SU-DHL-6 (cell line): Measurements from ENCODE around the gene RPTOR.

ENCODE experiments used
- CTCF ChIP-seq: fragments of 200-600 bp; sonication (generic); IDR thresholded peaks from one replicate; pipeline ENCODE4 v1.5.1; 2017; ENCODE audit warnings: antibody characterized with exemption, mild to moderate bottlenecking, low read length, moderate library complexity; ENCODE audit not compliant: insufficient read depth, poor library complexity, severe bottlenecking
- EZH2phosphoT487 ChIP-seq: fragments of 200-600 bp; sonication (generic), shearing (Covaris generic); conservative IDR thresholded peaks from 2 replicates; pipeline ENCODE4 v1.6.1; 2018; ENCODE audit warnings: mild to moderate bottlenecking, antibody characterized with exemption, low read length, moderate library complexity, mixed read lengths

DNA sequence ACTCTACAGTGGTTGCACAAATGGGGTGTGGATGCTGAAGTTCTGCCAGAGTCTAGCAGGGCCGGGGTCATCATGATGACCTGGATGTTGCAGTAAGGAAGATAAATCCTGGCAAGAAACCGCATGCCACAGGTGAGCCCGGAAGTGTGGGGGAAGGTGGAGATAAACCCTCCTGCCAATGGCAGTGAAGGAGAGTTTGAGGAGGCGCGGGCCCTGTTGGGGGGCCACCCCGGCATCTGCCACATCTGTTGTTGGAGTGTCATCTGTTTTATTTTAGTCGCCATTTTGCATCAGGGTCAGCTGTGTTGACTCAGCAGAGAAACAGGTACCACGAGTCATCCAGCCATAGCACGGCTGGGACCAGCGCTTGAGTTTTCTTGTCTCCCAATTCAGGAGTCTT, 273.2 kb downstream of the RPTOR start:
- TF ChIP-seq CTCF (no peak), EZH2phosphoT487 (no peak)
